ENCODE results near the gene PAK5.

The PAK5 gene

DNA sequence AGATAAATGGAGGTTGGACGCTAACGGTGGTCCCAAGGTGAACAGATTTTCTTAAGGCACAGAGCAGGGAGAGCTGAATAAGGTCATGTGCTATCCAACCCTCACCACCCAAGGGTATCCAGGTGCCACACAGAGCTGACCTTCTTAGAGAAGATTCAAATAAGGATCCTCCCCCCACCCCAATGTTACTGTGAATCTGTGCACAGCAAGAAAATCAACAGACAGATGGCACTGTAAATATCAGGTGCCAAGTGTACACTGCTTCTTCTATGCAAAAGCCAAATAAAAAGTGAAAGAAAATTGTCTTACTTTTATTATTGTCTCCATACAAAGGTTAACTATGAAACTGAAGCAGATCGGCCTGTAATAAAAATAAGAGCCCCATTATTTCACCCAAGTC is 96.9 kb downstream of the PAK5 start:
- DNase-seq (ENCODE audit: extremely low read depth, low read depth), result no peak
- TF ChIP-seq, protein P1, sequence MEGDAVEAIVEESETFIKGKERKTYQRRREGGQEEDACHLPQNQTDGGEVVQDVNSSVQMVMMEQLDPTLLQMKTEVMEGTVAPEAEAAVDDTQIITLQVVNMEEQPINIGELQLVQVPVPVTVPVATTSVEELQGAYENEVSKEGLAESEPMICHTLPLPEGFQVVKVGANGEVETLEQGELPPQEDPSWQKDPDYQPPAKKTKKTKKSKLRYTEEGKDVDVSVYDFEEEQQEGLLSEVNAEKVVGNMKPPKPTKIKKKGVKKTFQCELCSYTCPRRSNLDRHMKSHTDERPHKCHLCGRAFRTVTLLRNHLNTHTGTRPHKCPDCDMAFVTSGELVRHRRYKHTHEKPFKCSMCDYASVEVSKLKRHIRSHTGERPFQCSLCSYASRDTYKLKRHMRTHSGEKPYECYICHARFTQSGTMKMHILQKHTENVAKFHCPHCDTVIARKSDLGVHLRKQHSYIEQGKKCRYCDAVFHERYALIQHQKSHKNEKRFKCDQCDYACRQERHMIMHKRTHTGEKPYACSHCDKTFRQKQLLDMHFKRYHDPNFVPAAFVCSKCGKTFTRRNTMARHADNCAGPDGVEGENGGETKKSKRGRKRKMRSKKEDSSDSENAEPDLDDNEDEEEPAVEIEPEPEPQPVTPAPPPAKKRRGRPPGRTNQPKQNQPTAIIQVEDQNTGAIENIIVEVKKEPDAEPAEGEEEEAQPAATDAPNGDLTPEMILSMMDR (IDR thresholded peaks at IDR 0.05; ENCODE audit: low read depth, low read length), result no peak

DNA sequence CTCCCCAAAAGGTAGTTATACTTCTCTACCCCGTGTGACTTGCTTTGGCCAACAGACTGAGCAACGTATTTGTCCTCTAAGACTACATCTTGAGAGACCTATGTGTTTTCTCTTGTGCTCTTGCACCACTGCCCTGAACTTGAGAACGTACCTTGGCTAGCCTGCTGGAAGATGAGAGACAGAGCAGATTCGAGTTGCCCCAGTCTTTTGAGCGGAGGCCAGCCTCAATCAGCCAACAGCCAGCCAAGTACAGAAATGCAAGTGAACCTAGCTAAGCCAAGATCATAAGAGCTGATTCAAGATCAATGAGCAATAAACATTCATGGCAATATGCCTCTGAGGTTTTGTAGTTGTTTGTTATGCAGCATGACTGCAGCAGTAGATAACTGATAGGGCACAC is 98.4 kb downstream of the PAK5 start:
- TF ChIP-seq, protein P1 (IDR thresholded peaks at IDR 0.05; ENCODE audit: low read depth, low read length), result no peak
- no peak for DNase-seq (ENCODE audit: extremely low read depth, low read depth)

DNA sequence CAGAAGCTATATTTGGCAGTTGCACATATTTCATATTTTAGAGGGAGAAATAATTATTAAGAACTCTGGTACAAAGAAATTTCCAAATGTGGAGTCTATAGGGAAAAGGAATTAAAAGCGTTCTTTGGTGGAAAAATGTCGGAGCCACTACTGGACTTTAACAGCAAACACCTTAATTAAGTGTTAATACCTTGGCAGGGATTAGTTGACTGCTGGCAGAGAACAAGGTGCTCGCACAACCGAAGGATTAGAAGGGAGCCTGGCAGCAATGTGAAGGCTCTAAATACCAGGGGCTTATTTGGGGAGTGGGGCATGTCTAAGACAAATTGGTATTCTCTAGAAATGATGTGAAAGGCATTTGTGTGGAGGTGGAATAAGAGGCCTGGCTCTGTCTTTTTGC is 98.9 kb downstream of the PAK5 start:
- DNase-seq (ENCODE audit: extremely low read depth, low read depth), result no peak

DNA sequence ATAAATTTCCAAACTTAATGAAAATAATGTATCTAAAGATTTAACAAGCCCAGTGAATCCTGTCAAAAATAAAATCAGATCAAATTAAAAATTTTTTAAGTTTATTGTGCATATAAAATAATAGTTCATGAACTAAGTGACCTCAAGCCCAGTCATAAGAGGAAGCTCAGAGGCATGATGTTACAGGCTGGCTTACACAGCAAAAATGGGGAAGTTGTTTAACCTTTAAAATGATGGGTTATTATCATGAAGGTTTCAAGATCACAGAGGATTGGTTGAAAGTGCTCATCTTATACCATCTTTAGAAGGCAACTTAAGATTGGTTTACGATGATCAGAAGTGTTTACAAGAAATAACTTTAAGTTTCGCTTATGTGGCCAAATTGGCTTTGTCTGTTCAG is 102.5 kb downstream of the PAK5 start:
- TF ChIP-seq, protein P1 (IDR thresholded peaks at IDR 0.05; ENCODE audit: low read depth, low read length), result no peak
- DNase-seq (ENCODE audit: extremely low read depth, low read depth), result no peak

More for the DNA sequence above, 98.9 kb downstream of the PAK5 start:
- TF ChIP-seq, protein P1 (IDR thresholded peaks at IDR 0.05; ENCODE audit: low read depth, low read length), result no peak

DNA sequence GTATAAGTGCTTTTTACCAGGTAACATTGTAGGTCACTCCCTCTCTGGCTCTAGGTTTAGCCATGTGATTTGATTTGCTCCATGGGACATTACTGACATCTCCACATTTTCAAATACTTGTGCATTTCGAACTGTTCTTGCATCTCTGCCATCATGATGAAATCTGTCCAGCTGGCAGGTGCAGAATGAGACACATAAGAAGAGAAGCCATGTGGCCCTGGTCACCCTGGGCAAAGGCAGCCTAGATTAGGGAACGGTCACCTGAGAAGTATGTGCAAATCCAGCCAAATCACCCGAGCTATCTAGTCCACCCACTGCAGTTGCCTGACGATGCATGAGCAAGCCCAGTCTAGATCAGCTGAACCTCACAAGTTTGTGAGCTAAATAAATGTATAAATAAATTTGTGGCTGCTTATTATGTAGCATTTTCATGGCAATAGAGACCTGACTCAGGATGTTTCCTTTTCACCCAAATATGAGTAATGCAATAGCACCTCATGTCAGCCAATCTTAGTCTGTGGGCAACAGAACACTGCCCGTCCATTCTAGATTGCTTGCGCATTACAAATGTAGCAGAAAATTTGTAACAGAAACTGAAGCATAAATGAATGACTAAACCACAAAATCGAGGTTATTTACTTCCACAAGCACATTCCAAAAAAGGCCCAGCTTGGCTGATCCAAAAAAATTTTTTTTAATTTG is 115.2 kb downstream of the PAK5 start:
- no peak for DNase-seq (ENCODE audit: extremely low read depth, low read depth)
- TF ChIP-seq, protein P1 (IDR thresholded peaks at IDR 0.05; ENCODE audit: low read depth, low read length), result no peak

DNA sequence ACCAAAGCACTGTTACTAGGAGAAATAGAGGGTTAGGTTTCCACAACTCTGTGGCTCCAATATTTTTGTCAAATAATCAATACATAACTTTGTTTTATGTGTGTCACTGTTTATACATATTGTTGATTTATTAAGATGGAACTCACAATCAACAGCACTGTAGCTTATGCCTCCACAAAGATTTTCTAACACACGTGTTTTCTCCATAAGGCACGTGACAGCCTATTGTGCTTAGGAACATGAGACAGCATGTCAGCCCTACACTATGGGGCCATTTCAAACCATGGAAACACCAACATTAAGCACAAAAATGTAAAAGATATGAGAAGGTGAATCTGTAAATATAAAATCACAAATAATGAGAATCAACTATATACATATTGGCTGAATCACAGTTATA is 127.0 kb downstream of the PAK5 start:
- TF ChIP-seq, protein P1 (IDR thresholded peaks at IDR 0.05; ENCODE audit: low read depth, low read length), result no peak
- no peak for DNase-seq (ENCODE audit: extremely low read depth, low read depth)

DNA sequence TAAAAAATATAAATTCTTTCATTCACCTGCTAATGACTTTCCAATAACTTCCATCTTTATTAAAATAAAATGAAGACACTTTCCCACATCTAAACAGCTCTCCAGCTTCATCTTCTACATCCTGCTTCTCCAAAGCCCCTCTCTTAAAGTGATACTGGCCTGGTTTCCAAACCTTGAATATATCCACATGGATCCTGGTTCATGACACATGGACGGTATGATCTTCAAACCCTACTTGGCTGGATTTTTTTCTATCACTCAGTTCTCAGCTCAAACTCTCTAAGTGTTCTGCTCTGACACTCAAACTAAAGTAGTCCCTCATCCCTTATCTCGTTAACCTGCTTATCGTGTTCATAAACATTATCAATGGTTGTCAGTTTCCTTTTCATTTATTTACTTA is 128.2 kb downstream of the PAK5 start:
- TF ChIP-seq, protein P1 (IDR thresholded peaks at IDR 0.05; ENCODE audit: low read depth, low read length), result no peak

More for the DNA sequence above, 128.2 kb downstream of the PAK5 start:
- DNase-seq (ENCODE audit: extremely low read depth, low read depth), result no peak

Data from AG09319 (cell line).